ENCODE results near the gene RHBDF1. TPM values are rescaled to one million over a fixed set of nuclear protein-coding genes. Genes with fewer than 3 reads are reported as not detected.

The RHBDF1 gene
- polyA plus RNA-seq, 1 of the 3 experiments (the other 2 are of a cell fraction): 54.1 TPM

- no peak overlapping the region for H3K4me2 ChIP-seq
- peaks cover 4% of the 10 kb centered on the region; the same call in 1 of the 2 replicates for H3K79me2 ChIP-seq (ENCODE audit: insufficient read depth)
- H3K9me2 ChIP-seq: no peaks in the 10 kb centered on the region
- peaks cover 13 to 17% of the 10 kb centered on the region in 2 experiments; a peak in 3 of 4 replicates for H3K4me1 ChIP-seq (ENCODE audit: control insufficient read depth in 1 of 2, insufficient read depth in 2 of 2, low read depth in 1 of 2, low read length in 1 of 2)
- peaks cover 19% of the 10 kb centered on the region for H3F3A ChIP-seq (replicated peaks; ENCODE audit: insufficient read depth)
- H4K20me1 ChIP-seq (ENCODE audit: insufficient read depth): peaks cover 20% of the 10 kb centered on the region
- no peak overlapping the region for H2AFZ ChIP-seq (ENCODE audit: low read depth)
- H3K9ac ChIP-seq: no peak overlapping the region
- no peak for DNase-seq
- no peaks in the 10 kb centered on the region for H3K9me3 ChIP-seq
- ChIA-PET POLR2A (no interaction called here), CTCF (interaction anchor here (0.7 to 27.8 kb wide), 4 partner anchors 8 to 92 kb away, joined by 3 to 793 read pairs (median 24); partner anchors contain the start of genes HBQ1 and RHBDF1)
- no peak overlapping the region for H3K27ac ChIP-seq (ENCODE audit: low read depth in 2 of 2, low read length in 1 of 2)
- H3K4me3 ChIP-seq (ENCODE audit: low read depth in 2 of 2, low read length in 1 of 2): no peak overlapping the region
- TF ChIP-seq MXI1 (IDR thresholded peaks at IDR 0.05; ENCODE audit: low read depth, low read length) (no peak), CHD2 (IDR thresholded peaks at IDR 0.05; ENCODE audit: low read length, partially characterized antibody) (no peak)
- peaks cover 4 to 40% of the 10 kb centered on the region in 2 experiments for H3K36me3 ChIP-seq (replicated peaks in 1 of 2; ENCODE audit: control insufficient read depth in 1 of 2, insufficient read depth in 2 of 2, low read length in 1 of 2)
- WGBS (ENCODE audit: low lambda C conversion rate): 98% methylated on average over 13 of the region's 14 CpGs
- H3K27me3 ChIP-seq (ENCODE audit: insufficient read depth): no peaks in the 10 kb centered on the region
Measured at GRCh38 chr16:88613-89012, 16.2 kb upstream of the RHBDF1 start.

- Histone ChIP-seq H3K79me2 (ENCODE audit: insufficient read depth) (peaks cover 4% of the 10 kb centered on the region; the same call in 1 of the 2 replicates), H3F3A (replicated peaks; ENCODE audit: insufficient read depth) (peaks cover 20% of the 10 kb centered on the region), H3K27me3 (ENCODE audit: insufficient read depth) (no peaks in the 10 kb centered on the region), H3K9ac (no peak overlapping the region), H4K20me1 (ENCODE audit: insufficient read depth) (peaks cover 21% of the 10 kb centered on the region), H3K4me2 (no peak overlapping the region), H3K36me3 (replicated peaks in 1 of 2; ENCODE audit: control insufficient read depth in 1 of 2, insufficient read depth in 2 of 2, low read length in 1 of 2) (peaks cover 4 to 43% of the 10 kb centered on the region in 2 experiments), H3K4me1 (ENCODE audit: control insufficient read depth in 1 of 2, insufficient read depth in 2 of 2, low read depth in 1 of 2, low read length in 1 of 2) (peaks cover 2 to 17% of the 10 kb centered on the region in 2 experiments; a peak in 3 of 4 replicates), H3K9me3 (no peaks in the 10 kb centered on the region), H3K4me3 (ENCODE audit: low read depth in 2 of 2, low read length in 1 of 2) (no peak overlapping the region), H2AFZ (ENCODE audit: low read depth) (no peak overlapping the region), H3K9me2 (no peaks in the 10 kb centered on the region), H3K27ac (ENCODE audit: low read depth in 2 of 2, low read length in 1 of 2) (no peak overlapping the region)
- no peak for TF ChIP-seq GABPA (IDR thresholded peaks at IDR 0.05; ENCODE audit: low read depth)
- TF ChIP-seq FOXJ3 (CRISPR knock-in tag; IDR thresholded peaks at IDR 0.05): no peak
- TF ChIP-seq MEF2A (IDR thresholded peaks at IDR 0.05; ENCODE audit: borderline replicate concordance, low read depth): no peak
- no peak for TF ChIP-seq NRF1 (IDR thresholded peaks at IDR 0.05; ENCODE audit: low read depth, low read length)
- no peak for TF ChIP-seq ZBTB33 (IDR thresholded peaks at IDR 0.05; ENCODE audit: borderline replicate concordance, low read depth)
- no peak for TF ChIP-seq USF1 (IDR thresholded peaks at IDR 0.05; ENCODE audit: borderline replicate concordance, low read depth)
- TF ChIP-seq TEAD4 (IDR thresholded peaks at IDR 0.05; ENCODE audit: borderline replicate concordance, insufficient read depth): no peak
- WGBS (ENCODE audit: low lambda C conversion rate): 94% methylated on average over 16 of the region's 23 CpGs
- DNase-seq: no peak
- ChIA-PET CTCF (interaction anchor here (0.8 to 27.8 kb wide), 5 partner anchors 10 to 94 kb away, joined by 3 to 793 read pairs (median 6); partner anchors contain the start of genes HBQ1 and RHBDF1), POLR2A (no interaction called here)
Measured at GRCh38 chr16:86483-86952, 14.1 kb upstream of the RHBDF1 start.

All from SK-N-SH (cell line).